Central memory CD8-positive, alpha-beta T cell (primary cell): ENCODE data around the gene CNTNAP2.

Experiments
- ATAC-seq: fragments of 150-1000 bp; cut with Tn5 transposase; replicated peaks from 2 replicates; pipeline ENCODE4 v1.10.0; 2022; ENCODE audit warnings: mild to moderate bottlenecking, moderate FRiP score, moderate number of reproducible peaks; ENCODE audit not compliant: poor library complexity, severe bottlenecking; ENCODE audit errors: extremely low read depth
- DNase-seq, 2 donors: peaks; one replicate each; pipeline ENCODE4 v3.0.0; 2021; ENCODE audit warnings: low spot score in 2 of 2
- H3K27ac Mint-ChIP-seq: one replicate; pipeline ENCODE4 v1.8.0; 2022; ENCODE audit warnings: low read depth, mild to moderate bottlenecking, moderate library complexity, mixed read lengths
- H3K27me3 Mint-ChIP-seq: one replicate; pipeline ENCODE4 v1.8.0; 2022; ENCODE audit warnings: mixed read lengths
- H3K36me3 Mint-ChIP-seq: one replicate; pipeline ENCODE4 v1.8.0; 2022; ENCODE audit warnings: mild to moderate bottlenecking, moderate library complexity, mixed read lengths; ENCODE audit not compliant: insufficient read depth
- H3K4me1 Mint-ChIP-seq: one replicate; pipeline ENCODE4 v1.8.0; 2022; ENCODE audit warnings: mixed read lengths
- H3K4me3 Mint-ChIP-seq: one replicate; pipeline ENCODE4 v1.8.0; 2022; ENCODE audit warnings: mild to moderate bottlenecking, moderate library complexity, mixed read lengths
- H3K9me3 Mint-ChIP-seq: one replicate; pipeline ENCODE4 v1.8.0; 2022; ENCODE audit warnings: mixed read lengths

The CNTNAP2 gene

GRCh38 chr7:147878912-147879661 lies 1762.5 kb downstream of the CNTNAP2 start:
- Mint-ChIP-seq H3K4me3 (no peak overlapping the region), H3K27ac (no peak overlapping the region), H3K36me3 (no peaks in the 10 kb centered on the region), H3K9me3 (peaks cover 16% of the 10 kb centered on the region), H3K4me1 (no peaks in the 10 kb centered on the region), H3K27me3 (no peaks in the 10 kb centered on the region)
- ATAC-seq: no peak
- no peak for DNase-seq

- peaks cover 16% of the 10 kb centered on the region for H3K9me3 Mint-ChIP-seq
- no peak for DNase-seq
- no peak overlapping the region for H3K4me3 Mint-ChIP-seq
- no peaks in the 10 kb centered on the region for H3K4me1 Mint-ChIP-seq
- H3K36me3 Mint-ChIP-seq: no peaks in the 10 kb centered on the region
- H3K27me3 Mint-ChIP-seq: no peaks in the 10 kb centered on the region
- no peak overlapping the region for H3K27ac Mint-ChIP-seq
- ATAC-seq: no peak
These were observed 1769.3 kb downstream of the CNTNAP2 start for GRCh38 chr7:147885869-147886268.

GRCh38 chr7:147894271-147894670 lies 1777.7 kb downstream of the CNTNAP2 start:
- Mint-ChIP-seq H3K36me3 (no peaks in the 10 kb centered on the region), H3K4me1 (no peaks in the 10 kb centered on the region), H3K9me3 (no peaks in the 10 kb centered on the region), H3K27me3 (no peaks in the 10 kb centered on the region), H3K4me3 (no peak overlapping the region), H3K27ac (no peak overlapping the region)
- DNase-seq: no peak
- ATAC-seq: no peak

GRCh38 chr7:147896121-147896520 lies 1779.5 kb downstream of the CNTNAP2 start:
- DNase-seq (no peak), ATAC-seq (no peak)
- H3K27me3 Mint-ChIP-seq: no peaks in the 10 kb centered on the region
- H3K36me3 Mint-ChIP-seq: no peaks in the 10 kb centered on the region
- H3K27ac Mint-ChIP-seq: no peak overlapping the region
- no peaks in the 10 kb centered on the region for H3K4me1 Mint-ChIP-seq
- no peak overlapping the region for H3K4me3 Mint-ChIP-seq
- peaks cover 10% of the 10 kb centered on the region for H3K9me3 Mint-ChIP-seq

GRCh38 chr7:147903536-147904218 lies 1787.1 kb downstream of the CNTNAP2 start:
- Mint-ChIP-seq H3K4me3 (no peak overlapping the region), H3K36me3 (no peaks in the 10 kb centered on the region), H3K27ac (no peak overlapping the region), H3K27me3 (no peaks in the 10 kb centered on the region), H3K4me1 (no peaks in the 10 kb centered on the region), H3K9me3 (peaks cover 23% of the 10 kb centered on the region)
- ATAC-seq: no peak
- DNase-seq: no peak

GRCh38 chr7:147904219-147904576 lies 1787.6 kb downstream of the CNTNAP2 start:
- Mint-ChIP-seq H3K27ac (no peak overlapping the region), H3K36me3 (no peaks in the 10 kb centered on the region), H3K9me3 (peaks cover 23% of the 10 kb centered on the region), H3K4me1 (no peaks in the 10 kb centered on the region), H3K4me3 (no peak overlapping the region), H3K27me3 (no peaks in the 10 kb centered on the region)
- ATAC-seq (no peak), DNase-seq (no peak)

- no peak for ATAC-seq
- H3K36me3 Mint-ChIP-seq: no peaks in the 10 kb centered on the region
- no peak overlapping the region for H3K27ac Mint-ChIP-seq
- H3K27me3 Mint-ChIP-seq: no peaks in the 10 kb centered on the region
- H3K4me3 Mint-ChIP-seq: no peak overlapping the region
- H3K4me1 Mint-ChIP-seq: no peaks in the 10 kb centered on the region
- H3K9me3 Mint-ChIP-seq: peaks cover 5% of the 10 kb centered on the region
- no peak for DNase-seq
These were observed 1793.0 kb downstream of the CNTNAP2 start for GRCh38 chr7:147909431-147910148.

- Mint-ChIP-seq H3K4me3 (no peak overlapping the region), H3K27me3 (no peaks in the 10 kb centered on the region), H3K9me3 (no peaks in the 10 kb centered on the region), H3K36me3 (no peaks in the 10 kb centered on the region), H3K4me1 (no peaks in the 10 kb centered on the region), H3K27ac (no peak overlapping the region)
- ATAC-seq: no peak
- no peak for DNase-seq
These were observed 1794.6 kb downstream of the CNTNAP2 start for GRCh38 chr7:147911201-147911601.

GRCh38 chr7:147912291-147912690 lies 1795.7 kb downstream of the CNTNAP2 start:
- no peak overlapping the region for H3K4me3 Mint-ChIP-seq
- no peak overlapping the region for H3K27ac Mint-ChIP-seq
- no peaks in the 10 kb centered on the region for H3K27me3 Mint-ChIP-seq
- no peak for ATAC-seq
- no peak for DNase-seq
- no peaks in the 10 kb centered on the region for H3K36me3 Mint-ChIP-seq
- H3K4me1 Mint-ChIP-seq: no peaks in the 10 kb centered on the region
- H3K9me3 Mint-ChIP-seq: no peaks in the 10 kb centered on the region

- no peak for ATAC-seq
These were observed 1796.5 kb downstream of the CNTNAP2 start for GRCh38 chr7:147912946-147913638.

GRCh38 chr7:147915781-147916180 lies 1799.2 kb downstream of the CNTNAP2 start:
- Mint-ChIP-seq H3K9me3 (no peaks in the 10 kb centered on the region), H3K4me3 (no peak overlapping the region), H3K36me3 (no peaks in the 10 kb centered on the region), H3K27ac (no peak overlapping the region), H3K4me1 (no peaks in the 10 kb centered on the region), H3K27me3 (no peaks in the 10 kb centered on the region)
- no peak for ATAC-seq
- DNase-seq: no peak

More at GRCh38 chr7:147912946-147913638, 1796.5 kb downstream of the CNTNAP2 start:
- H3K36me3 Mint-ChIP-seq: no peaks in the 10 kb centered on the region
- H3K4me1 Mint-ChIP-seq: no peaks in the 10 kb centered on the region
- DNase-seq: no peak
- H3K27ac Mint-ChIP-seq: no peak overlapping the region
- H3K4me3 Mint-ChIP-seq: no peak overlapping the region
- H3K9me3 Mint-ChIP-seq: no peaks in the 10 kb centered on the region
- H3K27me3 Mint-ChIP-seq: no peaks in the 10 kb centered on the region

- no peak for DNase-seq
- no peak for ATAC-seq
- Mint-ChIP-seq H3K36me3 (no peaks in the 10 kb centered on the region), H3K4me3 (no peak overlapping the region), H3K4me1 (no peaks in the 10 kb centered on the region), H3K27me3 (no peaks in the 10 kb centered on the region), H3K9me3 (no peaks in the 10 kb centered on the region), H3K27ac (no peak overlapping the region)
These were observed 1800.0 kb downstream of the CNTNAP2 start for GRCh38 chr7:147916573-147916972.
